ENCODE data around the gene MACROH2A2. TPM values are rescaled to one million over a fixed set of nuclear protein-coding genes. Genes with fewer than 3 reads are reported as not detected.
"Not testable (repeated sequence)": the region's sequence is repeated elsewhere in the genome, so short reads cannot be mapped to it uniquely, and the experiment has no call there.

MACROH2A2 gene
- total RNA-seq, 1 donor from 2014 or later: 7.1 TPM

DNA sequence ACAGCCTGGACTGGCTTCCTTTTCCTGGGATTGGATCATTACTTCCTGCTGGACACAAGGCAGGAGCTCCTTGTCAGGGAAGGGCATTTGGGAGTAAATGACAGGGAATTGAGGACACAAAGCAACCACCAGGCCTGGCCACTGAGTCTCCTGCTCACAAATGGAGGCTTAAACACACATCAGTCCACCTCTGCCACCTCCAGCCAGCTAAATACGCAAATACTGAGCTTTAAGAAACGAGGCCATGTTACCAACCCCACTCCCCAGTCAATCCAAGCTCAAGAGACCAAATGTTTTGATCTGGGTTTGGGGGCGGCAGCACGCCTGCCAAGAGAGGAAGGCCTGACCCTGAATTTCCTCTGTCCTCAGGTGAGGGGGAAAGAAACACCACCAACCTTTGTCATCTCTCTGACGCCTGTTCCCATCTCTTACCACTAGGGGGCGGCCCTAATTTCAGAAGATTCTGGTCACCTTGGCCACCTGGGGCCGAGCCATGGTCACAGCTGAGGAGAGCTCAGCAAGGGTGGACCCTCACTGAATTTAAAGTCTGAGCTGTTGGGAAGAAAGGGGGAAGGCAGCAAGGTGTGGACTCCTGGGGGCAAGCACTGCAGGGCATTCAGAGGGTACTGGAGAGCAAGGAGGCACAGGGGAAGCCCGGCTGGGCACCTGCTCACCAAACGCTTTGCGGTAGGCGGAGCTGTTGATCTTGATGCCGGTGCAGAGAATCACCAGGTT is 63.5 kb downstream of the MACROH2A2 start:
- DNase-seq (ENCODE audit: low spot score): peak; percentile 42
- H3K36me3 Mint-ChIP-seq (ENCODE audit: low read depth): peaks cover 5% of the 10 kb centered on the region
- H3K27me3 Mint-ChIP-seq (ENCODE audit: low read depth): no peaks in the 10 kb centered on the region
- no peak overlapping the region for H3K27ac Mint-ChIP-seq
- no peaks in the 10 kb centered on the region for H3K9me3 Mint-ChIP-seq
- intact Hi-C loops (cut with micrococcal nuclease): loop anchor here (1.0 kb wide), 1 partner anchor 30 kb away; the partner anchor contains the start of gene TYSND1
- H3K4me1 Mint-ChIP-seq (ENCODE audit: low read depth): peaks cover 2% of the 10 kb centered on the region
- H3K4me3 Mint-ChIP-seq (ENCODE audit: low read depth): no peak overlapping the region

DNA sequence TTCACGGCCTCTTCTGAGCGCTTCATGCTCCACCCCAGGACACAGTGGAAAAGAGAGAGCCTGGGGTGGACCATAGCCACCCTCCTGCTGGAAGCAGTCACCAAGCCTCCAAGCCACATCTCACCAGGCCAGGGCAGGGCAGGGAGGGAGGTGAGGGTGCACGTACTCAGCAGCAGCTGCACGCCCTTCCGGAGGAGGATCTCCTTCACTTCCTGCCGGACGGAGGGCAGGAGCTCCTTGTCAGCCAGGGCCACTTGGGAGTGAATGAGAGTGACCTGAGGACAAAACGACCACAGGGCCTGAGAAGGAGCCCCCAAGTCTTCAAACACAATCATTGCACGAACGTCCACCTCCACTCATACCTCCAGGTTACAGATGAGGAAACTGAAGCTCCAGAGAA is 65.0 kb downstream of the MACROH2A2 start:
- intact Hi-C loops (cut with micrococcal nuclease): no loop called here
- H3K27ac Mint-ChIP-seq: no peak overlapping the region
- no peaks in the 10 kb centered on the region for H3K9me3 Mint-ChIP-seq
- H3K36me3 Mint-ChIP-seq (ENCODE audit: low read depth): peaks cover 2% of the 10 kb centered on the region
- no peak for DNase-seq (ENCODE audit: low spot score)
- H3K4me1 Mint-ChIP-seq (ENCODE audit: low read depth): peaks cover 2% of the 10 kb centered on the region
- no peak overlapping the region for H3K4me3 Mint-ChIP-seq (ENCODE audit: low read depth)
- no peaks in the 10 kb centered on the region for H3K27me3 Mint-ChIP-seq (ENCODE audit: low read depth)

DNA sequence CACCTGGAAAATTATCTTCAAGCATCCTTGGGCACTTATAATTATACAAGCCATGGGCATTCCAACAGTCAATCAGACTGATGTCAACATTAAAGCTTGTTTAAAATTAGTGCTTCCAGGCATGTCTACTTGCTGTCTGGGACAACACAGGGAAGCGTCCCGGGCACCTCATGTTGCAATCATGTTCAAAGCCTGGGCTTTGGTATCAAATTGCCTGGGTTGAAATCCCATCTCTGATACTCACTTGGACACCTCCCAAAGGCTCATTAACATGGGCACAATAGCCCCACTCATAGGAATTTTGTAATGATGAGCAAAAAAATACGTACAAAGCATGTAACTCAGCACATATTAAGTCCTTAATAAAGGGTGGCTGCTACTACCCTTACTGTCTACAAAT is 65.5 kb downstream of the MACROH2A2 start:
- no peak for DNase-seq (ENCODE audit: low spot score)
- Mint-ChIP-seq H3K27ac (no peak overlapping the region), H3K27me3 (ENCODE audit: low read depth) (no peaks in the 10 kb centered on the region), H3K36me3 (ENCODE audit: low read depth) (peaks cover 2% of the 10 kb centered on the region), H3K4me1 (ENCODE audit: low read depth) (peaks cover 2% of the 10 kb centered on the region), H3K9me3 (no peaks in the 10 kb centered on the region), H3K4me3 (ENCODE audit: low read depth) (no peak overlapping the region)
- intact Hi-C loops (cut with micrococcal nuclease): no loop called here

DNA sequence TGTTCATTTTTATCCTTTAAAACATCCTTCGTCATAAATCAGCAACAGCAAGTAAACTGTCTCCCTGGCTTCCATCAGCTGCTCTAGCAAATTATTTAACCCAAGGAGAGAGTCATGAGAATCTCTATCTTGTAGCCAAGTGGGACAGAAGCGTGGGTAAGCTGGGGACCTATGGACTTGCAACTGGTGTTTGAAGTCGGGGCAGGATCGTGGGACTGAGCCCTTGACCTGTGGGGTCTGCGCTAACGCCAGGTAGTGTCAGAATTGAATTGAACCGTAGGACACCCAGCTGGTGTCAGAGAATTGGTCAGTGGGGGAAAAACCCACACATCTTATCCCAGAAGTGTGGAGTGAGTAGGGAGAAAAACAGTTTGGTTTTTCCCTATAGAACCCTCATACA is 66.6 kb downstream of the MACROH2A2 start:
- intact Hi-C loops (cut with micrococcal nuclease): no loop called here
- DNase-seq (ENCODE audit: low spot score): no peak

DNA sequence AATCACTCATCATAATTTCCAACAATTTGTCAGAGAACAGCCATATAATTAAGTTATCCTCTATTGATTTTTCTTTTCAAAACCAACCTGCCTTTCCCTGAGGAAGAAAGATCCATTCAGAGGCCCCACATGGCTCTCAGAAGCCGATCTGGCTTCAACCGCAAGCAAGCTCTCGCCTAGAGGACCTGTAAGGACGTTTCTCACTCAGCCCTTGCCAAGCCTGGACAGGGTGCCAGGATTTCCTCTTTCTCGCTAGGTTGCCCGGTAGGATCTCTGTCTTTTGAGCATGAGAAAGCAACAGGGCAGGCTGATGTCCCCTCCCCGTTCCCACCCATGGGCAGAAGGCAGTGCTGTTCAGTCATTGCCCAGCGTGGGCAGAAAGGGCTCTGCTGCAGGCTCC is 67.0 kb downstream of the MACROH2A2 start:
- no peaks in the 10 kb centered on the region for H3K27me3 Mint-ChIP-seq (ENCODE audit: low read depth)
- H3K9me3 Mint-ChIP-seq: no peaks in the 10 kb centered on the region
- peaks cover 2% of the 10 kb centered on the region for H3K36me3 Mint-ChIP-seq (ENCODE audit: low read depth)
- no peak for DNase-seq (ENCODE audit: low spot score)
- no peak overlapping the region for H3K27ac Mint-ChIP-seq
- H3K4me3 Mint-ChIP-seq (ENCODE audit: low read depth): no peak overlapping the region
- intact Hi-C loops (cut with micrococcal nuclease): no loop called here
- peaks cover 2% of the 10 kb centered on the region for H3K4me1 Mint-ChIP-seq (ENCODE audit: low read depth)

More for the DNA sequence above, 66.6 kb downstream of the MACROH2A2 start:
- Mint-ChIP-seq H3K27ac (no peak overlapping the region), H3K9me3 (no peaks in the 10 kb centered on the region), H3K4me1 (ENCODE audit: low read depth) (peaks cover 2% of the 10 kb centered on the region), H3K27me3 (ENCODE audit: low read depth) (no peaks in the 10 kb centered on the region), H3K36me3 (ENCODE audit: low read depth) (peaks cover 2% of the 10 kb centered on the region), H3K4me3 (ENCODE audit: low read depth) (no peak overlapping the region)

DNA sequence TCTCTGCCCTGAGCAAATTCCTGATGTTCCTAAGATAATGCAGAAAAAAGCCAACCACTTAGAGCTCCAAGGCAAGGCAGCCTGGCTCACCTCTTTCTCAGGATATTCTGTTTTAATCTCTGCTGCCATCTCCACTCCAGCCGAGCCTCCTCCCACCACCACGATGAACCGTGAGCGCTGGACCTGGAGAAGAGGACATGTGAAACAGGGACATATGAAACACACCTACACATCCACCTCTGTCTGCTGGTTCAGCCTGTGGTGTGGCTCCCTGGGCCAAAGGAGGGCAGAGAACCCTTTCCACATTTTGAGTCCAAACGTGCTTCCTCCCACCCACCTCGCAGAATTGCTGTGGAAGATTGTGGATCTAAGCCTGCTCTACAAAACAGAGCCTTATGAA is 67.8 kb downstream of the MACROH2A2 start:
- no peak overlapping the region for H3K4me3 Mint-ChIP-seq (ENCODE audit: low read depth)
- intact Hi-C loops (cut with micrococcal nuclease): no loop called here
- no peak for DNase-seq (ENCODE audit: low spot score)
- H3K27me3 Mint-ChIP-seq (ENCODE audit: low read depth): no peaks in the 10 kb centered on the region
- no peak overlapping the region for H3K27ac Mint-ChIP-seq
- H3K36me3 Mint-ChIP-seq (ENCODE audit: low read depth): peaks cover 2% of the 10 kb centered on the region
- H3K4me1 Mint-ChIP-seq (ENCODE audit: low read depth): peaks cover 2% of the 10 kb centered on the region
- H3K9me3 Mint-ChIP-seq: no peaks in the 10 kb centered on the region

DNA sequence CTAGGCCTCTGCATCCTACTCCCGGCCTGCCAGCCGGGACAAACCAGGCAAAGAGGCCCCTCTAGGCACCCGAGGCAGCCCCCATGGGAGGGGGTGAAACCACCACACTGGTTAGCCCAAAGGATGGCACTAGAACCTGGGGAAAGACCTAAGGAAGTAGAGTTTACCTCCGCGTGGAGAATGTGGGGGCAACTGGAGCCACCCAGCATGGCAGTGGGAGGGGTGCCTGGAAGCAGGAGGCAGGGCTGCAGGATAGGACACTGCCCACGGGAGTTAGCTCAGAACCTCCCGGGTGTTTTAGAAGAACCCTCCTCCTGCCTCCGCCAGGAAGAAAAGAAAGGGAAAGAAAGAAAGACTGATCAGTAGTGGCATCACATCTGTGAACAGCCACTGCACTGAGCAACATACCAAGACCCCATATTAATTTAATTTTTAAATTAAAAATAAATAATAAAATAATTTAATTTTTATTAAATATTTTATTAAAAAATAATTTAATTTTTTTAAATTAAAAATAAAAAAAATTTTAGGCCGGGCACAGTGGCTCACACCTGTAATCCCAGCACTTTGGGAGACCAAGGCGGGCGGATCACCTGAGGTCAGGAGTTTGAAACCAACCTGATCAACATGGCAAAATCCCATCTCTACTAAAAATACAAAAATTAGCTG is 68.8 kb downstream of the MACROH2A2 start:
- H3K9me3 Mint-ChIP-seq: no peaks in the 10 kb centered on the region
- DNase-seq (ENCODE audit: low spot score): no peak
- H3K4me1 Mint-ChIP-seq (ENCODE audit: low read depth): no peaks in the 10 kb centered on the region
- no peak overlapping the region for H3K4me3 Mint-ChIP-seq (ENCODE audit: low read depth)
- H3K27ac Mint-ChIP-seq: no peak overlapping the region
- H3K27me3 Mint-ChIP-seq (ENCODE audit: low read depth): no peaks in the 10 kb centered on the region
- no peaks in the 10 kb centered on the region for H3K36me3 Mint-ChIP-seq (ENCODE audit: low read depth)
- intact Hi-C loops (cut with micrococcal nuclease): no loop called here

DNA sequence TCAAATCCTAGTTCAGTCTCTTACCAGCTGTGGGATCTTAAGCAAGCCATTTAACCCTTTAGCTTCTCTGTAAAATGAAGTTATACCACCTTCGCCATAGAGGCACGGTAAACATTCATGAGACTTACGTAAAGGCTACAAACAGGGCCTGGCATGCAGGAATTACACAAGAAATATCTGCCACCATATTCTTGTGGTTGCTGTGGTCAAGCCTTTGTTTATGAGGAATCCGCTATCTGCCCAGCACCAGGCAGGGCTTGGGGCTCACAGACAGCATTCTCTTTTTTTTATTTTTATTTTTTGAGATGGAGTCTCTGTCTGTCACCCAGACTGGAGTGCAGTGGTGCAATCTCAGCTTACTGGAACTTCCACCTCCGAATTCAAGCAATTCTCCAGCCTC is 70.1 kb downstream of the MACROH2A2 start:
- intact Hi-C loops (cut with micrococcal nuclease): no loop called here
- H3K27me3 Mint-ChIP-seq (ENCODE audit: low read depth): no peaks in the 10 kb centered on the region
- no peaks in the 10 kb centered on the region for H3K4me1 Mint-ChIP-seq (ENCODE audit: low read depth)
- H3K27ac Mint-ChIP-seq: no peak overlapping the region
- no peak for DNase-seq (ENCODE audit: low spot score)
- H3K9me3 Mint-ChIP-seq: no peaks in the 10 kb centered on the region
- H3K36me3 Mint-ChIP-seq (ENCODE audit: low read depth): no peaks in the 10 kb centered on the region
- H3K4me3 Mint-ChIP-seq (ENCODE audit: low read depth): no peak overlapping the region

DNA sequence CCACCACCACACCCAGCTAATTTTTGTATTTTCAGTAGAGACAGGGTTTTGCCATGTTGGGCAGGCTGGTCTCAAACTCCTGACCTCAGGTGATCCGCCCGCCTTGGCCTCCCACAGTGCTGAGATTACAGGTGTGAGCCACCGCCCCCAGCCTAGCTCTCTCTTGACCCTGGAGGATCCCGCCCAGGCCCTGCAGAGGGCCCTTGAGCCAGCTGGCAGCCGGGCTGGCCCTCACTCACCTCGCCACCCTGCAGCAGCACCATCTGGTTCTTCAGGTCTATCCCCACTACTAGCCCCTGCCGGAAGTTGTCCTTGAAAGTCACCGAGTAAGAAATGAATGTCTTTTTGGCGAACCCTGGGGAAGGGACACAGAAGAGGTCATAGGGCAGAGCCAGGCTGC is 70.5 kb downstream of the MACROH2A2 start:
- H3K4me3 Mint-ChIP-seq (ENCODE audit: low read depth); intact Hi-C loops (cut with micrococcal nuclease); DNase-seq (ENCODE audit: low spot score); H3K9me3 Mint-ChIP-seq; H3K27me3 Mint-ChIP-seq (ENCODE audit: low read depth); H3K36me3 Mint-ChIP-seq (ENCODE audit: low read depth); H3K4me1 Mint-ChIP-seq (ENCODE audit: low read depth); H3K27ac Mint-ChIP-seq: not testable (repeated sequence)

DNA sequence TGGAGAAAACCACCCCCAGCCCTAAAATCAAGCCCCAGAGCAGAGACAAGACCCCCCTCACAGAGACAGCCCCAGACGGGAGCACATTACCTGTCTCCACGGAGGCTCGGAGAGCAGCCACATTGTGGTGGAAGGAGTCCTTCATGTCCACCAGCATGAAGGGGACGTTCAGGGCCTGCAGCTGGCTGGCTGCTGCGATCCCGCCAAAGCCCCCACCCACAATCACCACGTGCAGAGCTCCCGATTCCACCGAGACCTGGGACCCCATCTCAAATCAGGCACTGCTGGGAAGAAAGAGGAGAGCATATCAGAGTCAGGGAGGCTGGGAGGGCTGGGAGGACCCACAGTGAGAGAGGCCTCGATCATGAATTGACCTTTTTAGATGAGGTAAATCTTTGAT is 71.2 kb downstream of the MACROH2A2 start:
- H3K4me1 Mint-ChIP-seq (ENCODE audit: low read depth): no peaks in the 10 kb centered on the region
- no peak overlapping the region for H3K4me3 Mint-ChIP-seq (ENCODE audit: low read depth)
- no peak overlapping the region for H3K27ac Mint-ChIP-seq
- no peaks in the 10 kb centered on the region for H3K27me3 Mint-ChIP-seq (ENCODE audit: low read depth)
- intact Hi-C loops (cut with micrococcal nuclease): no loop called here
- no peaks in the 10 kb centered on the region for H3K36me3 Mint-ChIP-seq (ENCODE audit: low read depth)
- H3K9me3 Mint-ChIP-seq: no peaks in the 10 kb centered on the region
- no peak for DNase-seq (ENCODE audit: low spot score)

DNA sequence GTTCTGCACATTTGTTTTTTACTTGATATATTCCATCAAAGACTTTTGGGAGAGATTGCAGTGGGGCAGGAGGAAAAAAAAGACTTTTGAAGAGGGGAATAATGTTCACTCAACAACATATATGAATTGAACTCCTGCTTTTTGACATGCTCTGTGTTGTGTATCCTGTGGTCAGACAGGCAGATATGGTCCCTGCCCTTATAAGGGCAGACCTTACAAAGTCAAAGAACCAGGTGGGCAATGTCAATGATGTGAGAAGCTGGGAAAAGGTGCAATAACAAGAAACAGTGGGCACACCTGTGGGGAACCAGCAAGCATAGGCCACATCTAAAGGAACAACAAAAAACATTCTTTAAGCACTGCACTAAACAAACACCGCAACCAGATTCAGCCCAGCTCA is 71.8 kb downstream of the MACROH2A2 start:
- no peaks in the 10 kb centered on the region for H3K36me3 Mint-ChIP-seq (ENCODE audit: low read depth)
- no peak overlapping the region for H3K27ac Mint-ChIP-seq
- no peaks in the 10 kb centered on the region for H3K27me3 Mint-ChIP-seq (ENCODE audit: low read depth)
- DNase-seq (ENCODE audit: low spot score): no peak
- no peaks in the 10 kb centered on the region for H3K9me3 Mint-ChIP-seq
- H3K4me1 Mint-ChIP-seq (ENCODE audit: low read depth): no peaks in the 10 kb centered on the region
- H3K4me3 Mint-ChIP-seq (ENCODE audit: low read depth): no peak overlapping the region
- intact Hi-C loops (cut with micrococcal nuclease): no loop called here

DNA sequence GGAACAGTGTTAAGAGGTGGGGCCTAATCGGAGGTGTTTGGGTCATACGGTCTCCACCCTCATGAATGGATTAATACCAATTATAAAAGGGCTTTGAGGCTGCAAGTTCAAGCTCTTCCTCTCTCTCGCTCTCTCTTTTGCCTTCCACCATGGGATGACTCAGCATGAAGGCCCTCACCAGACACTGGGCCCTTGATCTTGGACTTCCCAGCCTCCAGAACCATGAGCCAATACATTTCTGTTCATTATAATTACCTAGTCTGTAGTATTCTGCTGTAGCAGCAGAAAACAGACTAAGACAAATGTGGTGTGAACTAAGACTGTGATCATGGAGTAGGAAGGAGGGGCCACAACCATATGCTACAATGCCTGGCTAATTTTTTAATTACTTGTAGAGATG is 72.3 kb downstream of the MACROH2A2 start:
- Mint-ChIP-seq H3K27me3 (ENCODE audit: low read depth) (no peaks in the 10 kb centered on the region), H3K4me3 (ENCODE audit: low read depth) (no peak overlapping the region), H3K27ac (no peak overlapping the region), H3K36me3 (ENCODE audit: low read depth) (no peaks in the 10 kb centered on the region), H3K9me3 (no peaks in the 10 kb centered on the region), H3K4me1 (ENCODE audit: low read depth) (no peaks in the 10 kb centered on the region)
- intact Hi-C loops (cut with micrococcal nuclease): no loop called here
- no peak for DNase-seq (ENCODE audit: low spot score)

DNA sequence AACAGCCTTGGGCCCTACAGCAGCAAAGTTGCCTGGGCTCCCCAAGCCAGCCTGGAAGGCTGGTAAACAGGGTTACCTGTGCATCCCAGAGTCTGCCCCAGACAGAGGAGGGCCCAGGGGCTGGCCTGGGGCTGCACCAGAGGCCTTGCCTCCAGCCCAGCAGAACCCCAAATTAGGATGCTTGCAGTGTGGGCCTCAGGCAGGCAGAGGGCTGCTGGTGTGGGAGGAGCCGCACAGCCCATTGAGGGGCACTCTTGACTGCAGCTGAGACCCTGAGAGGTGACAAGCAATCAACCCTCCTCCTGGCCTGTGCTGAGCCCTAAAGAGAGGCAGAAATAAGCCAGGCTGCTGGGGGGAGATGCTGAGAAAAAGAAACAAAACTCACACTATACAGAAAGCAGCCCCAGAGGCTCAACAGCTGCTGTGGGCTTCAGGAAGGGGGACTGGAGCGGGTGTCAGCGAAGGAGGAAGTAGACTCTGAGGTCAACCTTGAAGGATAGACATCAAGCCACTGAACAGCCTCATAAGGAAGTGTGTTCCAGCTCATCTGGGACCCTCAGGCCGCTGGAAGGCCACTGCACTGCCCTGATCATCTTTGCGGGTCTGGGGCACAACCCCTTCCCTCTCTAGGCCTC is 73.4 kb downstream of the MACROH2A2 start:
- intact Hi-C loops (cut with micrococcal nuclease): no loop called here
- H3K27ac Mint-ChIP-seq: no peak overlapping the region
- no peaks in the 10 kb centered on the region for H3K4me1 Mint-ChIP-seq (ENCODE audit: low read depth)
- DNase-seq (ENCODE audit: low spot score): no peak
- H3K4me3 Mint-ChIP-seq (ENCODE audit: low read depth): no peak overlapping the region
- peaks cover 4% of the 10 kb centered on the region for H3K36me3 Mint-ChIP-seq (ENCODE audit: low read depth)
- no peaks in the 10 kb centered on the region for H3K9me3 Mint-ChIP-seq
- peaks cover 2% of the 10 kb centered on the region for H3K27me3 Mint-ChIP-seq (ENCODE audit: low read depth)
